Nephron (organoid): Measurements from ENCODE around the gene PRTFDC1.
A peak's percentile ranks its signal among the peaks of the same experiment; 100 is the strongest.

Source experiments
- H3K27ac Mint-ChIP-seq, 3 experiments: 2 replicates each; pipeline ENCODE4 v1.8.0; 2020; ENCODE audit warnings: mixed read lengths in 3 of 3, mild to moderate bottlenecking in 2 of 3, moderate library complexity in 1 of 3
- H3K27me3 Mint-ChIP-seq: 2 replicates; pipeline ENCODE4 v1.8.0; 2021; ENCODE audit warnings: low read depth, mild to moderate bottlenecking, moderate library complexity, mixed read lengths
- H3K36me3 Mint-ChIP-seq: 2 replicates; pipeline ENCODE4 v1.8.0; 2020; ENCODE audit warnings: low read depth, mixed read lengths
- H3K4me1 Mint-ChIP-seq: 2 replicates; pipeline ENCODE4 v1.8.0; 2020; ENCODE audit warnings: mixed read lengths
- H3K4me3 Mint-ChIP-seq, 3 experiments: 2 replicates each; pipeline ENCODE4 v1.8.0; 2020; ENCODE audit warnings: mild to moderate bottlenecking in 3 of 3, mixed read lengths in 3 of 3, moderate library complexity in 2 of 3
- H3K9me3 Mint-ChIP-seq: 2 replicates; pipeline ENCODE4 v1.8.0; 2020; ENCODE audit warnings: mixed read lengths
- CTCF ChIP-seq, 3 experiments: fragments of 200-600 bp; sonication (generic); IDR thresholded peaks; one replicate each; pipeline ENCODE4 v1.5.0; 2021; ENCODE audit warnings: antibody characterized with exemption in 3 of 3; ENCODE audit not compliant: unreplicated experiment in 3 of 3

Gene PRTFDC1

GRCh38 chr10:24953675-24954074, 1.3 kb upstream of the PRTFDC1 start:
- Mint-ChIP-seq H3K27me3 (no peaks in the 10 kb centered on the region), H3K27ac (peak overlapping the region; percentile 97 to 99 (median 97)), H3K9me3 (no peaks in the 10 kb centered on the region), H3K4me1 (peaks cover 37% of the 10 kb centered on the region), H3K36me3 (no peaks in the 10 kb centered on the region), H3K4me3 (peak overlapping the region; percentile 90 to 93 (median 93))
- no peak for TF ChIP-seq CTCF (IDR thresholded peaks at IDR 0.05; ENCODE audit: unreplicated experiment in 3 of 3)

GRCh38 chr10:24952707-24953645, 570 bp upstream of the PRTFDC1 start:
- H3K27ac Mint-ChIP-seq, result peak overlapping the region; percentile 97 to 99 (median 97)
- peak overlapping the region; percentile 90 to 93 (median 93) for H3K4me3 Mint-ChIP-seq
- TF ChIP-seq CTCF (IDR thresholded peaks at IDR 0.05; ENCODE audit: unreplicated experiment in 3 of 3), result peak; percentile 20 to 50 (median 24)
- no peaks in the 10 kb centered on the region for H3K9me3 Mint-ChIP-seq
- peaks cover 32% of the 10 kb centered on the region for H3K4me1 Mint-ChIP-seq
- no peaks in the 10 kb centered on the region for H3K36me3 Mint-ChIP-seq
- no peaks in the 10 kb centered on the region for H3K27me3 Mint-ChIP-seq

GRCh38 chr10:24951201-24952142, 934 bp downstream of the PRTFDC1 start:
- peak overlapping the region; percentile 82 to 99 (median 97) for H3K27ac Mint-ChIP-seq
- no peaks in the 10 kb centered on the region for H3K9me3 Mint-ChIP-seq
- no peak for TF ChIP-seq CTCF (IDR thresholded peaks at IDR 0.05; ENCODE audit: unreplicated experiment in 3 of 3)

GRCh38 chr10:24950439-24950838, 2.0 kb downstream of the PRTFDC1 start:
- H3K36me3 Mint-ChIP-seq, result no peaks in the 10 kb centered on the region

More at GRCh38 chr10:24951201-24952142, 934 bp downstream of the PRTFDC1 start:
- Mint-ChIP-seq H3K4me1 (peaks cover 27% of the 10 kb centered on the region), H3K4me3 (peak overlapping the region; percentile 82 to 85 (median 82)), H3K27me3 (no peaks in the 10 kb centered on the region), H3K36me3 (no peaks in the 10 kb centered on the region)

GRCh38 chr10:24949616-24950015, 2.8 kb downstream of the PRTFDC1 start:
- no peaks in the 10 kb centered on the region for H3K36me3 Mint-ChIP-seq
- peaks cover 31% of the 10 kb centered on the region for H3K4me1 Mint-ChIP-seq
- no peak overlapping the region for H3K4me3 Mint-ChIP-seq
- H3K9me3 Mint-ChIP-seq, result no peaks in the 10 kb centered on the region
- no peak overlapping the region for H3K27ac Mint-ChIP-seq
- no peaks in the 10 kb centered on the region for H3K27me3 Mint-ChIP-seq
- TF ChIP-seq CTCF (IDR thresholded peaks at IDR 0.05; ENCODE audit: unreplicated experiment in 3 of 3), result no peak

More at GRCh38 chr10:24950439-24950838, 2.0 kb downstream of the PRTFDC1 start:
- no peaks in the 10 kb centered on the region for H3K27me3 Mint-ChIP-seq
- TF ChIP-seq CTCF (IDR thresholded peaks at IDR 0.05; ENCODE audit: unreplicated experiment in 3 of 3), result no peak
- no peaks in the 10 kb centered on the region for H3K9me3 Mint-ChIP-seq
- H3K27ac Mint-ChIP-seq, result peak overlapping the region in 2 of 3 experiments; percentile 82 to 99
- peak overlapping the region; percentile 63 to 85 (median 69) for H3K4me3 Mint-ChIP-seq
- peaks cover 31% of the 10 kb centered on the region for H3K4me1 Mint-ChIP-seq
